AG04450 (cell line): ENCODE measurements around the gene HYPK. TPM values are rescaled to one million over a fixed set of nuclear protein-coding genes. Genes with fewer than 3 reads are reported as not detected.

Experiments used
- CTCF ChIA-PET: fragments of 300-600, 350-600 bp; formaldehyde crosslinking; extraction: SDS; loops from one replicate; lab custom pipeline; 2022; ENCODE audit warnings: antibody characterized with exemption, inconsistent platforms; lab: Charles Lee
- POLR2A ChIA-PET: fragments of 350-600 bp; formaldehyde crosslinking; extraction: SDS; loops from one replicate; lab custom pipeline; 2021; ENCODE audit warnings: antibody characterized with exemption, inconsistent platforms; lab: Yijun Ruan, JAX
- DNase-seq: peaks from one replicate; pipeline ENCODE4 v3.0.0-alpha.2; 2011; ENCODE audit warnings: low read depth, low spot score
- H3K27ac ChIP-seq: one replicate; pipeline ENCODE4 v1.5.1; 2012; ENCODE audit warnings: low read depth, low read length, control low read depth
- H3K27me3 ChIP-seq: one replicate; pipeline ENCODE4 v1.6.0; 2012; ENCODE audit warnings: low read length; ENCODE audit not compliant: control insufficient read depth, insufficient read depth
- H3K4me3 ChIP-seq: 2 replicates; pipeline ENCODE4 v1.5.1; 2011; ENCODE audit warnings: mild to moderate bottlenecking, low read depth, low read length, control low read depth
- H3K9me3 ChIP-seq: 2 replicates; pipeline ENCODE4 v1.5.1; 2012; ENCODE audit warnings: low read length; ENCODE audit not compliant: control insufficient read depth, insufficient read depth
- polyA plus RNA-seq: library from polyadenylated mRNA; depleted of rRNA; stranded (reverse); fragments of >200 nt; gene quantifications from 2 replicates; pipeline ENCODE4 v1.2.3, GENCODE V29; 2011
- TF ChIP-seq, protein P1 (sequence below): IDR thresholded peaks from 2 replicates; pipeline ENCODE4 v1.5.1; 2011; ENCODE audit warnings: low read depth, low read length, control low read depth, inconsistent platforms

Gene HYPK
- polyA plus RNA-seq, 1 experiment = 10.7 TPM

DNA sequence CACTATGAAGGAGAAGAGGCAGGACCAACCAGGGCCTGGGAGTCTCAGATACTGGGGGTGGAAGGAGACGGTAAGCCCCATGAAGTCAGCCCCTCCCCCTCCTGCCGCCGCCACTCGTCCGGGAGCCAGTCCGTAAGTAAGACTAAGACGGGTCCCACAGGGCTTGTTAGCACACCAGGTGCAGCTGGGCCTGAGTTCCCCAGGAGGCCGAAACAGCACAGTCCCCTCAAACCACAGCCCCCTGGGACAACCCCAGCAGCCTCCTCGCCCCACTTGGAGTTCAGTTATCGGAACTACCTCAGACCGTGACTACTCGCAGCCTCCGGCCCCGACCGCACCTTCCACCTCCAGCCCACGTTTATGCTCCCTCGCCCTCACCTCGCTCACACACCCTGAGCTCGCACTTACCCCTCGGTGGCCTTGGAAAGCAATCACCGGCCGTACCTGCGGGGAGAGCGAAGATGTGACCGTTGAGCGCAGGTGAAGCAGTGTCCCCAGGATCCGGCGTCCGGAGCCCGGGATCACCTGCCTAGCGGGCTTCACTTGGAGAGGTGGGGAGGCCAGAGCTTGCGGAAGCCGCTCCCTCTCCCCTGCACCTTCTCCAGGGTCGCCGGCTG is 24.2 kb upstream of the HYPK start:
- ChIA-PET POLR2A (interaction anchor here (1.0 to 1.8 kb wide), 3 partner anchors 13 to 24 kb away, joined by 3 to 7 read pairs (median 5); partner anchors contain the start of genes HYPK and SERINC4), CTCF (interaction anchor here (0.8 to 1.8 kb wide), 10 partner anchors 8 to 39 kb away, joined by 3 to 13 read pairs (median 5); partner anchors contain the start of gene SERF2)
- H3K27ac ChIP-seq = peak overlapping the region; percentile 11
- no peak for DNase-seq
- H3K9me3 ChIP-seq = no peaks in the 10 kb centered on the region
- TF ChIP-seq, protein P1, sequence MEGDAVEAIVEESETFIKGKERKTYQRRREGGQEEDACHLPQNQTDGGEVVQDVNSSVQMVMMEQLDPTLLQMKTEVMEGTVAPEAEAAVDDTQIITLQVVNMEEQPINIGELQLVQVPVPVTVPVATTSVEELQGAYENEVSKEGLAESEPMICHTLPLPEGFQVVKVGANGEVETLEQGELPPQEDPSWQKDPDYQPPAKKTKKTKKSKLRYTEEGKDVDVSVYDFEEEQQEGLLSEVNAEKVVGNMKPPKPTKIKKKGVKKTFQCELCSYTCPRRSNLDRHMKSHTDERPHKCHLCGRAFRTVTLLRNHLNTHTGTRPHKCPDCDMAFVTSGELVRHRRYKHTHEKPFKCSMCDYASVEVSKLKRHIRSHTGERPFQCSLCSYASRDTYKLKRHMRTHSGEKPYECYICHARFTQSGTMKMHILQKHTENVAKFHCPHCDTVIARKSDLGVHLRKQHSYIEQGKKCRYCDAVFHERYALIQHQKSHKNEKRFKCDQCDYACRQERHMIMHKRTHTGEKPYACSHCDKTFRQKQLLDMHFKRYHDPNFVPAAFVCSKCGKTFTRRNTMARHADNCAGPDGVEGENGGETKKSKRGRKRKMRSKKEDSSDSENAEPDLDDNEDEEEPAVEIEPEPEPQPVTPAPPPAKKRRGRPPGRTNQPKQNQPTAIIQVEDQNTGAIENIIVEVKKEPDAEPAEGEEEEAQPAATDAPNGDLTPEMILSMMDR = no peak
- H3K27me3 ChIP-seq = no peaks in the 10 kb centered on the region
- peak overlapping the region; percentile 63 for H3K4me3 ChIP-seq

GRCh38 chr15:43776718-43777266 is 23.6 kb upstream of the HYPK start, which contains the start of gene ELL3:
TSS of gene ELL3 (minus strand) at chr15:43776966. CDS start at chr15:43776901, 65 bp downstream.
- Histone ChIP-seq H3K27ac (peak within 1 kb of the TSS; percentile 25), H3K4me3 (peak within 1 kb of the TSS; percentile 63), H3K27me3 (no peaks in the 10 kb centered on the region), H3K9me3 (no peaks in the 10 kb centered on the region)
- DNase-seq = no peak
- CTCF ChIA-PET = interaction anchor here (0.6 to 1.8 kb wide), 14 partner anchors 9 to 548 kb away, joined by 3 to 13 read pairs (median 5); partner anchors contain the start of gene SERF2
- TF ChIP-seq, protein P1 = no peak
- POLR2A ChIA-PET = interaction anchor here (0.6 to 1.8 kb wide), 4 partner anchors 13 to 335 kb away, joined by 3 to 7 read pairs (median 4); partner anchors contain the start of genes HYPK and SERINC4

DNA sequence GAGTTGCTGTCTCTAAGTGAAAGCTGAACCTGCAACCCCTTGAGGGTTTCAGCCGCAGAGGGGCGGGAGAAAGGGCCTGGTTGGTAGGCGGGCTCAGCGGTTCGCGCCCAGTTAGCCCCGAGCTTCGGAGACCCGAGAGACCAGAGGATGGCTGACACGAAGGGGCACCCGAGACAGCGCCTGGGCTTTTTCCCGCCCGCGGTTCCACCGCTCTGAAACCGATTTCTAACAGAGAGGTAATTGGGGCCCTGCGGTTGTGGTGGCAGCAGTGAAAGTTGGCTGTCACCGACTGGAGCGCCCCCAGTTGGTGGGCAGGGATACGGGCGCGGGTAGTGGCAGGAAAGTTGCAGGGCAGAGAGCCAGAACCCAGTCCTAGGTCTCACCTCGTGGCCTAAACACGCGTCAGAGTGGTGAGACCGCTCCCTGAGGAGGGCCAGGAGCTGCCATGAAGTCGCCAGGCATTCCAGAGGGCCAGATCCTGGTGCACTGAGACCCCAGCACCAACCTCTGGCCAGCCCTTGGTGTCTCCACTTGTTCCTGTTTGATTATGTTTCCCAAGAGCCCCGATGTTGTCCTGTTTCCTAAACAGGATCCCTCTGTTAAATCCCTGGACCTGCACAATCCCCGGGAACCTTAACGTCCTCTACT is 23.0 kb upstream of the HYPK start:
- Histone ChIP-seq H3K27ac (peak overlapping the region; percentile 25), H3K9me3 (no peaks in the 10 kb centered on the region), H3K4me3 (peak overlapping the region; percentile 63), H3K27me3 (no peaks in the 10 kb centered on the region)
- no peak for DNase-seq
- POLR2A ChIA-PET = interaction anchor here (0.6 to 1.8 kb wide), 4 partner anchors 12 to 336 kb away, joined by 3 to 7 read pairs (median 4); partner anchors contain the start of genes HYPK and SERINC4
- TF ChIP-seq, protein P1 = peak; percentile 73
- CTCF ChIA-PET = interaction anchor here (0.6 to 1.8 kb wide), 14 partner anchors 9 to 549 kb away, joined by 3 to 13 read pairs (median 5); partner anchors contain the start of gene SERF2

DNA sequence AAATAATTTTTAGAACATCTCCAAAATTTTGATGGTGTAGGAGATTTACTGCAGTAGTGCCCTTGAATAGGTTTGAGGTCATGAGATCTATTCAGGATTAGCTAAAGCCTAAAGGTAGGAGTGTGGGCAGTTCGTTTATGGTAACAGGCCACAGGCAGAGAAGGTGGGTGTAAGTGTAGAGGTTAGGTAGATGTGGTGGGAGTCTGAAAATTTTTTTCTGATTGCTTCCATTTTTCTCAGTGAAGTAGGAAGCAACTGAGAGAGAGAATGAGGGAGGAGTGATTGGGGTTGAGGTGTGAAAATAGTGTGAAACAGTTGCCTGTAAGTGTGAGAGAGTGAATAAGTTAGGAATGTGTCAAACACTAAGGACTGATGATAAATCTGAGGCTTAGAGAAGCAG is 21.4 kb upstream of the HYPK start:
- ChIA-PET CTCF (interaction anchor here (1.2 kb wide), 1 partner anchor 9 kb away, joined by 14 read pairs; no protein-coding TSS in a partner anchor), POLR2A (no interaction called here)
- H3K4me3 ChIP-seq = no peak overlapping the region
- H3K27ac ChIP-seq = no peak overlapping the region
- TF ChIP-seq, protein P1 = no peak
- H3K27me3 ChIP-seq = no peaks in the 10 kb centered on the region
- H3K9me3 ChIP-seq = no peaks in the 10 kb centered on the region
- DNase-seq = no peak
